Measurements from ENCODE around the gene TBXAS1.

TBXAS1 gene

GRCh38 chr7:140039066-140039465 is 210.0 kb downstream of the TBXAS1 start:
- H3K27ac ChIP-seq, result no peak overlapping the region
- no peak for TF ChIP-seq ZFX (IDR thresholded peaks at IDR 0.05)
- no peak for TF ChIP-seq CTCF (conservative IDR thresholded peaks at IDR 0.05)

GRCh38 chr7:140039896-140040295 is 210.8 kb downstream of the TBXAS1 start:
- TF ChIP-seq ZFX (IDR thresholded peaks at IDR 0.05) (no peak), CTCF (conservative IDR thresholded peaks at IDR 0.05) (no peak)

GRCh38 chr7:140041659-140042385 is 212.8 kb downstream of the TBXAS1 start:
- TF ChIP-seq CTCF (conservative IDR thresholded peaks at IDR 0.05), result no peak
- no peak for TF ChIP-seq ZFX (IDR thresholded peaks at IDR 0.05)
- H3K27ac ChIP-seq, result no peak overlapping the region

More at GRCh38 chr7:140039896-140040295, 210.8 kb downstream of the TBXAS1 start:
- H3K27ac ChIP-seq, result no peak overlapping the region

- H3K27ac ChIP-seq, result no peak overlapping the region
- no peak for TF ChIP-seq CTCF (conservative IDR thresholded peaks at IDR 0.05)
- TF ChIP-seq ZFX (IDR thresholded peaks at IDR 0.05), result no peak
These were observed 213.3 kb downstream of the TBXAS1 start for GRCh38 chr7:140042386-140042670.

GRCh38 chr7:140044251-140044650 is 215.2 kb downstream of the TBXAS1 start:
- no peak for TF ChIP-seq ZFX (IDR thresholded peaks at IDR 0.05)
- TF ChIP-seq CTCF (conservative IDR thresholded peaks at IDR 0.05), result no peak
- H3K27ac ChIP-seq, result no peak overlapping the region

- TF ChIP-seq CTCF (conservative IDR thresholded peaks at IDR 0.05), result no peak
- no peak overlapping the region for H3K27ac ChIP-seq
These were observed 216.6 kb downstream of the TBXAS1 start for GRCh38 chr7:140045697-140046096.

- TF ChIP-seq ZFX (IDR thresholded peaks at IDR 0.05) (no peak), CTCF (conservative IDR thresholded peaks at IDR 0.05) (no peak)
These were observed 218.1 kb downstream of the TBXAS1 start for GRCh38 chr7:140047197-140047596.

More at GRCh38 chr7:140047197-140047596, 218.1 kb downstream of the TBXAS1 start:
- H3K27ac ChIP-seq, result no peak overlapping the region
